Subcutaneous adipose tissue (tissue), 4 donors: ENCODE results near the gene TESMIN. TPM values are rescaled to one million over a fixed set of nuclear protein-coding genes. Genes with fewer than 3 reads are reported as not detected.

ENCODE experiments used
- CTCF ChIP-seq: fragments of 450-650 bp; IDR thresholded peaks from one replicate; pipeline ENCODE4 v1.5.1; 2016; ENCODE audit warnings: low read depth, mild to moderate bottlenecking, control low read depth, antibody characterized with exemption, moderate library complexity
- total RNA-seq, 4 donors: library from RNA; depleted of rRNA; stranded (reverse); fragments of >200 nt; gene quantifications; one replicate each; pipeline ENCODE4 v1.1.0, GENCODE V29; 2016

TESMIN gene
- total RNA-seq, 4 donors from 2014 or later: 0.44 to 2.5 (median 0.98) TPM; not detected in 1

DNA sequence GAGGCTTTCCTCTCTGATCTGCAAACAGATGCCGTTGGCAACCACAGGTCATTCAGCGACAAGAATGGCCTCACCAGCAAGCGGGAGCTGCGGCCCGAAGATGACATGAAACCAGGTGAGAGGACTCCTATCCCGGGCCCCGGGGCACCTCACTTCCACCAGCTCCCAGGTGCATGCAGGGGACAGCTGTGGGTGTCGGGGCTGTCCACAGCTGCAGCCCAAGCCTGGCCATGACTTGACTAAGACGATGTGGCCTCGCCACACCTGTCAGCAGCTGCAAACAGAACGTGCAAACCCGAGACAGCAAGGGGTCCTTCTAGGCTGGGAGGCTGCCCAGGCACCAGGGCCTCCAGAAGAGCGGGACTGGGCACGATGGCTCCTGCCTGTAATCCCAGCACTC is 63.3 kb downstream of the TESMIN start:
- no peak for TF ChIP-seq CTCF

- no peak for TF ChIP-seq CTCF
Observed at GRCh38 chr11:68687311-68687710, 64.0 kb downstream of the TESMIN start.

DNA sequence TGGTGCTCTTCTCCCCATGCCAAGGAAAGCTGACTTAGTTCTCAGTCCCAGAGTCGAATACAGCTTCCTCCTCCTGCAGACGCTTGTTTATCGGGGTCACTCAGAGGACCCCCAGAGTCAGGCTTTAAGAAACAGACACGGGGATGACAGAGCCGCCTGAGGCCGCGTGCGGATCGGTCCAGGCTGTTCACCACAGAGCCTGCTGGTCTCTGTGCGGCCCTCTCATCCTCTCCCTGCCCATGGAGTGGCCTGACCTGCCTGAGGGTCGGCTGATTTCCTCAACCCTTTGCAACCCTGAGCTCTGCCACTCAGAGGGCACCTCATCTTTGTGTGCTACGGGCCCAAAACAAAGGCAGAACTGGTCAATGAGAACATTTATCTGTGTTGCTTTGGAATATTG is 64.8 kb downstream of the TESMIN start:
- no peak for TF ChIP-seq CTCF

DNA sequence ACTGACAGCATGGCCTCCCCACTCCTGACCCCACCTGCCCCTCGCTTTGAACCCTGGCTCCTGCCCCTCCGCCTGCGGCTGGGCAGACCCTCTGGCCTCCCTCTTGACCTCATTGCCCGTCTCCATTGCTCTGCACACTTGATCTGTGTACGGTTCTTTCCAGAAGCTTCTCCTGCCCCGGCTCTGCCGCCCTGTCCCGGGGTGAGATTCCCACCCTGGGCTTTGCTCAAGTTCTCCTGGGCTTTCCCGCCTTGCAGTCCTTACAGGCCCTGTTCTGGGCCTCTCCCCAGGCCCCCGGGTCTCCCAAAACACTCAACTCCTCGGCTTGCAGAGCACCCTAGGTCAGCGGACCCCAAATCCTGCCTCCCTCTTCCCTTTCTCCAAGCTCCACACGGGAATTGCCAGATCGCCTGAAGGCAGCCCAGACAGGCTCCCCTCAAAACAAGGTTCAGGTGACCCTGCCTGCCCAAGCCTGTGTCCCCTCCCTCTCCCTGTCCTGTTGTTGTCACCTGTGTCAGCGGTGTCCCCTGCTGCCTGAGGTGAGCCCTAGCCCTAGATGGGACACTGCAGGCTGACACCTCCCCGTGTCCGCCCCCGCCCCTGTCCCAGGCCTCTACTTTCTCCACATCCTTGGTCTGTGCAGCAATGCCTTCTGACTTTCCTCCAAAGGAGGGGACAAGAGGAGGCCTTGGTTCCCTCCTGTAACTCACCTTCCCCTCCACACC is 65.5 kb downstream of the TESMIN start:
- TF ChIP-seq CTCF: no peak

DNA sequence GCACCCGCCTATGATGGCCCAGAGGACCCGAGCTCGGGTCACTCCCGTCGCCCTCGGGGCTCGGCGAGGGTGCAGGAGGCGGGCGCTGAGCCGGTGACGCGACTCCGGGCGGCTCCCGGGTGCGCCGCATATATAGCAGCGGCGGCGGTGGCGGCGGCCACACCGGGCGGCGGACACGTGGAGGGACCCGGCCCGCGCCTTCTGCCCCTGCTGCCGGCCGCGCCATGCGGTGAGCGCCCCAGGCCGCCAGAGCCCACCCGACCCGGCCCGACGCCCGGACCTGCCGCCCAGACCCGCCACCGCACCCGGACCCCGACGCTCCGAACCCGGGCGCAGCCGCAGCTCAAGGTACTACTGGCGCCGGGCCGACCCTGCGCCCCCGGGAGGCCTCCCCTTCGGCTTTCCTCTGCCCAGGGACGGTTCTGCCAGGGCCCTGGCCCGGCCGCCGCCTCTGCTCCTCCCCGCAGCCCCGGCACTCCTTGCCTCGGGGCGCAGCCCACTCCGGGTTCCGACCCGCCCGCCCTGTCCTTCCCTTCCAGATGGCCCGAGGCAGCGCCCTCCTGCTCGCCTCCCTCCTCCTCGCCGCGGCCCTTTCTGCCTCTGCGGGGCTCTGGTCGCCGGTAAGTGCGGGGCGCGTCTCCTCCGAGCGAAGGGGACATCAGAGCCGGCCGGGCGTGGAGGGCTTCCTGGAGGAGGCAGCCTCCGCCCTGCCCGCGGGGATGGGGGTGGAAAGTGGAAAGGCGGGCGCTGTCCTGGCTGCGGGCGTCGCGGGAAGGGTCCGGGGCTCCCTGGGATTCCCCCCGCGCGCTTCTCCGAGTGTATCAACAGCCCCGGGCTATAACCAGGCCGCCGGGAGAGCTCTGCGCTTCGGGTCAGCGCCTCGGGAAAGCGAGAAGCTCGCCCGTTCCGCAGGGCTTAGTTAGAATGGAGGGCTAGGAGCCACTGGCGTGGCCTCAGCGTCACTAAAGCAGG is 66.6 kb downstream of the TESMIN start, which contains the start of gene GAL:
Gene GAL (plus strand): TSS at position 160 of the 972 bp plus-strand sequence. CDS start 380 bp downstream, at position 540.
- TF ChIP-seq CTCF: no peak

GRCh38 chr11:68683536-68684384 is 67.6 kb downstream of the TESMIN start:
- TF ChIP-seq CTCF: no peak
